C4-2B (cell line): ENCODE results near the gene LCP2.

ENCODE experiments used
- CTCF ChIP-seq: fragments of 450-650 bp; conservative IDR thresholded peaks from 2 replicates; pipeline ENCODE4 v1.5.1; 2017; ENCODE audit warnings: mild to moderate bottlenecking
- ZFX ChIP-seq: fragments of 450-650 bp; IDR thresholded peaks from 2 replicates; pipeline ENCODE4 v1.6.1; 2017

DNA sequence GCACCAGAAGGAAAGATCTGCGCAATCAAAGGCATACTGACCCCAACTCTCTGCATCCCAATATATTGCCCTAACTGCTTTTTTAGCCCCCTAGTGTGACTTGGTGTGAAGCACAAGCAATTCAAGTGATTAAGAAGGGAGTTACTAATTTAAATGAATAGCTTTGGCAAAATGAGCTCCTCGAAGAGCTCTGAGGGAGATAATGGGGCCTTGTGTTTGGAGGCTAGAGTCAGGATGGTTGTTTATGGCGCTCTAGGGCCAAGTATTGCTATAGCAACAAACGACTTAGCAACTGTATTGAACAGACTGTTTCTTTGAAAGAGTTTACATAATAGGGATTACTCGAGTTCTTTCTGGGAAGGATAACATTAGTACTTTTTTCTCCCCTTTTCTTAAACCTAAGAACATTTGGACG lies 76.2 kb downstream of the LCP2 start:
- TF ChIP-seq CTCF (no peak; the same call in 1 of the 2 replicates), ZFX (no peak)
